Endothelial cell of umbilical vein (primary cell): ENCODE measurements around the gene TAF4B. TPM values are rescaled to one million over a fixed set of nuclear protein-coding genes. Genes with fewer than 3 reads are reported as not detected.

Source experiments
- BruUV-seq: library from RNA; stranded (reverse); fragments of 400-500 nt; replicated peaks from 2 replicates; lab custom pipeline; 2021; lab: Mats Ljungman, UMichigan
- CTCF ChIA-PET: fragments of 300-600, 350-600 bp; sonication (Branson Sonifier 250); formaldehyde crosslinking; loops from one replicate; lab custom pipeline; 2021; ENCODE audit warnings: antibody characterized with exemption, inconsistent platforms; lab: Charles Lee
- POLR2A ChIA-PET: fragments of 300-600, 350-600 bp; sonication (Branson Sonifier 250); formaldehyde crosslinking; loops from one replicate; lab custom pipeline; 2021; ENCODE audit warnings: antibody characterized with exemption, inconsistent platforms; lab: Charles Lee
- DNase-seq: peaks from one replicate; pipeline ENCODE4 v3.0.0-alpha.2; 2011; ENCODE audit warnings: low read depth, low spot score
- FAIRE-seq: peaks from 2 replicates; lab custom pipeline; 2011; peaks lifted over from hg19 to GRCh38; lab: Jason Lieb, UNC
- H2AFZ ChIP-seq: 2 replicates; pipeline ENCODE4 v1.6.0; 2012; ENCODE audit warnings: low read depth, low read length, control low read depth, inconsistent platforms
- H3K27ac ChIP-seq: 2 replicates; pipeline ENCODE4 v1.5.1; 2011; ENCODE audit warnings: low read depth, mild to moderate bottlenecking, control low read depth, low read length, moderate library complexity; ENCODE audit not compliant: insufficient read depth
- H3K27me3 ChIP-seq, 2 experiments: 2 replicates each; pipeline versions ENCODE4 v1.6.0 to v1.6.1; 2011; ENCODE audit warnings: low read length in 2 of 2, mixed read lengths in 1 of 2; ENCODE audit not compliant: control insufficient read depth in 2 of 2, insufficient read depth in 2 of 2
- H3K36me3 ChIP-seq, 2 experiments: 2 replicates in 1 of 2; 3 replicates in 1 of 2; pipeline ENCODE4 v1.5.1; 2011; ENCODE audit warnings: low read length in 2 of 2, mild to moderate bottlenecking in 1 of 2, moderate library complexity in 1 of 2; ENCODE audit not compliant: control insufficient read depth in 2 of 2, insufficient read depth in 2 of 2; ENCODE audit errors: extremely low read depth in 1 of 2
- H3K4me1 ChIP-seq: 3 replicates; pipeline ENCODE4 v1.5.1; 2011; ENCODE audit warnings: mild to moderate bottlenecking, low read length; ENCODE audit not compliant: control insufficient read depth, insufficient read depth; ENCODE audit errors: extremely low read depth
- H3K4me2 ChIP-seq: 2 replicates; pipeline ENCODE4 v1.6.1; 2011; ENCODE audit warnings: low read length, control low read depth, mixed read lengths; ENCODE audit not compliant: insufficient read depth
- H3K4me3 ChIP-seq, 3 experiments: fragments of 200-600 bp in 1 of 3; sonication (generic), shearing (Covaris generic) in 1 of 3; replicated peaks in 1 of 3; 2 replicates each; pipeline ENCODE4 v1.5.1; 2011 to 2016; ENCODE audit warnings: control low read depth in 3 of 3, low read length in 3 of 3, mild to moderate bottlenecking in 2 of 3, inconsistent platforms in 1 of 3, low read depth in 1 of 3, moderate library complexity in 1 of 3; ENCODE audit not compliant: insufficient read depth in 1 of 3
- H3K79me2 ChIP-seq: 2 replicates; pipeline ENCODE4 v1.6.0; 2012; ENCODE audit warnings: low read length, inconsistent platforms; ENCODE audit not compliant: control insufficient read depth, insufficient read depth
- H3K9ac ChIP-seq: replicated peaks from 2 replicates; pipeline ENCODE3; 2011; ENCODE audit warnings: low read length, control low read depth; ENCODE audit not compliant: insufficient read depth; ENCODE audit errors: extremely low read depth
- H3K9me1 ChIP-seq: replicated peaks from 3 replicates; pipeline ENCODE4 v1.6.0; 2011; ENCODE audit warnings: mild to moderate bottlenecking, low read length; ENCODE audit not compliant: control insufficient read depth, insufficient read depth; ENCODE audit errors: extremely low read depth
- H3K9me3 ChIP-seq: replicated peaks from 2 replicates; pipeline ENCODE4 v1.5.1; 2012; ENCODE audit warnings: low read length, inconsistent platforms; ENCODE audit not compliant: control insufficient read depth, insufficient read depth
- H4K20me1 ChIP-seq: replicated peaks from 2 replicates; pipeline ENCODE3; 2011; ENCODE audit warnings: mild to moderate bottlenecking, low read length; ENCODE audit not compliant: control insufficient read depth, insufficient read depth; ENCODE audit errors: extremely low read depth
- EZH2 ChIP-seq: IDR thresholded peaks from 2 replicates; pipeline ENCODE4 v1.6.1; 2012; ENCODE audit warnings: borderline replicate concordance, low read depth, mild to moderate bottlenecking, moderate library complexity, low read length, inconsistent platforms; ENCODE audit not compliant: severe bottlenecking
- FOS ChIP-seq: IDR thresholded peaks from 2 replicates; pipeline ENCODE4 v1.6.1; 2011; ENCODE audit warnings: mild to moderate bottlenecking, low read length, moderate library complexity, borderline replicate concordance; ENCODE audit not compliant: insufficient read depth
- GATA2 ChIP-seq: IDR thresholded peaks from 2 replicates; pipeline ENCODE4 v1.7.0; 2011; ENCODE audit warnings: low read depth, mild to moderate bottlenecking, moderate library complexity, mixed read lengths, low read length; ENCODE audit not compliant: insufficient read length, insufficient read depth
- JUN ChIP-seq: IDR thresholded peaks from 2 replicates; pipeline ENCODE4 v1.6.1; 2011; ENCODE audit warnings: borderline replicate concordance, low read depth; ENCODE audit not compliant: insufficient read length, insufficient read depth
- MYC ChIP-seq: IDR thresholded peaks from one replicate; pipeline ENCODE4 v1.6.1; 2011; ENCODE audit warnings: mild to moderate bottlenecking, low read depth, low read length
- POLR2A ChIP-seq: IDR thresholded peaks from 2 replicates; pipeline ENCODE4 v1.6.1; 2012; ENCODE audit warnings: low read depth, mild to moderate bottlenecking, control low read depth, low read length
- POLR2AphosphoS5 ChIP-seq: IDR thresholded peaks from 2 replicates; pipeline ENCODE4 v1.6.1; 2012; ENCODE audit warnings: low read depth, mild to moderate bottlenecking, control low read depth, low read length, moderate library complexity; ENCODE audit not compliant: insufficient read depth
- dilution Hi-C: fragments of 300-500 bp; cut with MboI; formaldehyde crosslinking; loops from one replicate; pipeline ENCODE4 v1.15.0; 2019; ENCODE audit warnings: low sequenced_read_pairs; ENCODE audit not compliant: extremely low pct_ligation_motif_present
- intact Hi-C: fragments of 100-400 bp; cut with micrococcal nuclease; formaldehyde crosslinking; loops from one replicate; pipeline ENCODE4 v1.10.0; 2022
- polyA plus RNA-seq, 4 experiments: library from polyadenylated mRNA; depleted of rRNA in 3 of 4; stranded (reverse) in 3 of 4; unstranded in 1 of 4; fragments of >200 nt; gene quantifications; 2 replicates each; pipeline versions ENCODE4 v1.2.1 to v1.2.3, GENCODE V29; 2011 to 2012; ENCODE audit warnings: missing spikeins in 1 of 4
- total RNA-seq: library from RNA; stranded (reverse); gene quantifications from 2 replicates; pipeline ENCODE4 v1.2.3, GENCODE V29; 2021
- TF ChIP-seq, protein P1 (sequence below): IDR thresholded peaks from 2 replicates; pipeline ENCODE4 v1.6.1; 2011; ENCODE audit not compliant: insufficient read depth, insufficient read length
- TF ChIP-seq, protein P2 (sequence below), 2 donors: IDR thresholded peaks; 1 replicate in 1 of 2; 2 replicates in 1 of 2; pipeline ENCODE4 v1.5.1; 2011; ENCODE audit warnings: low read length in 2 of 2, mild to moderate bottlenecking in 2 of 2, moderate library complexity in 2 of 2, control low read depth in 1 of 2, inconsistent platforms in 1 of 2, low read depth in 1 of 2; ENCODE audit not compliant: insufficient read depth in 1 of 2; ENCODE audit errors: extremely low read depth in 1 of 2

Gene TAF4B
- total and polyA plus RNA-seq, 2 donors (not counting 3 experiments of a cell fraction or from before 2014, with no cell fraction given): 0.47 to 2.0 TPM

DNA sequence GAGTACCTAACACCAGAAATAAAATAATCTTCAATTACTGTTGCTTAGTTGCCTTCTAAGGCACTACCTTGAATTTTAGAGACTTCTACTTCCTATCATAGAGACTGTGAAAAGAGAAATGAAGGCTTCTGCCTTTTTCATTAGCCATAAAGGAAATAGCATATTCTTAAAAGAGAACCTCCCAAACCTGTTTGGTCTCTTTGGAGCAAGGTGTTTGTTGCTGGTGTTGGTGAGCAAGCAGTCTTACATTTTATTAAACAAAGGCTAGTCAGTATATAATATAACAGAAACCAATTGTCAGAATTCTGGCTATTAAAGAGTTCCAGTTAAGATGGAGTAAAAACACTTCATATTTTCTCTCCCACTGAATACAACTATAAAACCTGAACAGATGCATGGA lies 116.4 kb downstream of the TAF4B start:
- H3K9me1 ChIP-seq: no peaks in the 10 kb centered on the region
- H3K9me3 ChIP-seq: no peaks in the 10 kb centered on the region
- no peaks in the 10 kb centered on the region for H3K79me2 ChIP-seq
- DNase-seq (no peak), FAIRE-seq (no peak)
- H3K4me3 ChIP-seq: no peak overlapping the region
- no peaks in the 10 kb centered on the region for H3K27me3 ChIP-seq
- no peak overlapping the region for H3K27ac ChIP-seq
- H3K36me3 ChIP-seq: no peaks in the 10 kb centered on the region
- dilution Hi-C loops (no loop called here), intact Hi-C loops (no loop called here)
- H2AFZ ChIP-seq: no peak overlapping the region
- H4K20me1 ChIP-seq: no peaks in the 10 kb centered on the region
- POLR2A ChIA-PET: no interaction called here
- CTCF ChIA-PET: no interaction called here
- TF ChIP-seq, protein P1, sequence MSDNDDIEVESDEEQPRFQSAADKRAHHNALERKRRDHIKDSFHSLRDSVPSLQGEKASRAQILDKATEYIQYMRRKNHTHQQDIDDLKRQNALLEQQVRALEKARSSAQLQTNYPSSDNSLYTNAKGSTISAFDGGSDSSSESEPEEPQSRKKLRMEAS: no peak
- no peak for TF ChIP-seq POLR2A
- TF ChIP-seq MYC: no peak
- no peak for TF ChIP-seq GATA2
- no peak for TF ChIP-seq JUN
- no peak for TF ChIP-seq POLR2AphosphoS5
- TF ChIP-seq, protein P2, sequence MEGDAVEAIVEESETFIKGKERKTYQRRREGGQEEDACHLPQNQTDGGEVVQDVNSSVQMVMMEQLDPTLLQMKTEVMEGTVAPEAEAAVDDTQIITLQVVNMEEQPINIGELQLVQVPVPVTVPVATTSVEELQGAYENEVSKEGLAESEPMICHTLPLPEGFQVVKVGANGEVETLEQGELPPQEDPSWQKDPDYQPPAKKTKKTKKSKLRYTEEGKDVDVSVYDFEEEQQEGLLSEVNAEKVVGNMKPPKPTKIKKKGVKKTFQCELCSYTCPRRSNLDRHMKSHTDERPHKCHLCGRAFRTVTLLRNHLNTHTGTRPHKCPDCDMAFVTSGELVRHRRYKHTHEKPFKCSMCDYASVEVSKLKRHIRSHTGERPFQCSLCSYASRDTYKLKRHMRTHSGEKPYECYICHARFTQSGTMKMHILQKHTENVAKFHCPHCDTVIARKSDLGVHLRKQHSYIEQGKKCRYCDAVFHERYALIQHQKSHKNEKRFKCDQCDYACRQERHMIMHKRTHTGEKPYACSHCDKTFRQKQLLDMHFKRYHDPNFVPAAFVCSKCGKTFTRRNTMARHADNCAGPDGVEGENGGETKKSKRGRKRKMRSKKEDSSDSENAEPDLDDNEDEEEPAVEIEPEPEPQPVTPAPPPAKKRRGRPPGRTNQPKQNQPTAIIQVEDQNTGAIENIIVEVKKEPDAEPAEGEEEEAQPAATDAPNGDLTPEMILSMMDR (IDR thresholded peaks at IDR 0.05; ENCODE audit: extremely low read depth in 1 of 2, insufficient read depth in 1 of 2, low read depth in 1 of 2, low read length in 2 of 2): no peak
- no peak for TF ChIP-seq FOS
- no peak for TF ChIP-seq EZH2
- H3K4me2 ChIP-seq: no peak overlapping the region
- no TSS peak for BruUV-seq
- H3K4me1 ChIP-seq: peaks cover 4% of the 10 kb centered on the region
- no peak overlapping the region for H3K9ac ChIP-seq
